Measurements from ENCODE around the gene POTEJ. TPM values are rescaled to one million over a fixed set of nuclear protein-coding genes. Genes with fewer than 3 reads are reported as not detected.
"Not testable (repeated sequence)": the region's sequence is repeated elsewhere in the genome, so short reads cannot be mapped to it uniquely, and the experiment has no call there.

Gene POTEJ
- total RNA-seq, 2 experiments from 2014 or later = not detected

DNA sequence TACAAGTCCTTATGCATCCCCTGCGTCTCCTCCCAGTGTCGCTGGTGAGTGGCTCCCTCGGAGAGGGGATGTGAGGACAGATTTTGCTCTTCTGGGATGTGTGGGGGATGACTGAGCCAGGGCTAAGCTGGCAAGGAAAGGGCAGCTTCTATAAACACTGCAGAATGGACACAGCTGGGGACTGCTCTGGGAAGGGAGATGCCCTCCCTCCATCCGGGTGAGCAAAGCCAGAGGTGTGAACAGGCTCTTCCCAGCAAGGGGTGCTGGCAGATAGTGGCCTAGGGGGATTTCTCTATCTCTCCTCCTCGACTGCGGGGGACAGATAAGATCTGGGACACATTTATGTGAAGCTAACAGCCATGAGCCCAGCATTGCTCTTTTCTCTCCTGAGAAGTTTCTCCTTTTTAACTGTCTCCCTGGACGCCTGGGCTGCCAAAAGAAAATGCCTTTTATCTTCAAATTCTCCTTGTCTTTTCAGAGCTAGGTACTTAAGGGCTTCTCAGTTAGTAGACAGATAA lies 20.3 kb upstream of the POTEJ start:
- H3K36me3 Mint-ChIP-seq (ENCODE audit: low read depth); DNase-seq; H3K4me1 Mint-ChIP-seq (ENCODE audit: low read depth); H3K27ac Mint-ChIP-seq; CTCF ChIA-PET; H3K9me3 Mint-ChIP-seq; H3K4me3 Mint-ChIP-seq; intact Hi-C loops (cut with micrococcal nuclease); H3K27me3 Mint-ChIP-seq (ENCODE audit: low read depth): not testable (repeated sequence)

DNA sequence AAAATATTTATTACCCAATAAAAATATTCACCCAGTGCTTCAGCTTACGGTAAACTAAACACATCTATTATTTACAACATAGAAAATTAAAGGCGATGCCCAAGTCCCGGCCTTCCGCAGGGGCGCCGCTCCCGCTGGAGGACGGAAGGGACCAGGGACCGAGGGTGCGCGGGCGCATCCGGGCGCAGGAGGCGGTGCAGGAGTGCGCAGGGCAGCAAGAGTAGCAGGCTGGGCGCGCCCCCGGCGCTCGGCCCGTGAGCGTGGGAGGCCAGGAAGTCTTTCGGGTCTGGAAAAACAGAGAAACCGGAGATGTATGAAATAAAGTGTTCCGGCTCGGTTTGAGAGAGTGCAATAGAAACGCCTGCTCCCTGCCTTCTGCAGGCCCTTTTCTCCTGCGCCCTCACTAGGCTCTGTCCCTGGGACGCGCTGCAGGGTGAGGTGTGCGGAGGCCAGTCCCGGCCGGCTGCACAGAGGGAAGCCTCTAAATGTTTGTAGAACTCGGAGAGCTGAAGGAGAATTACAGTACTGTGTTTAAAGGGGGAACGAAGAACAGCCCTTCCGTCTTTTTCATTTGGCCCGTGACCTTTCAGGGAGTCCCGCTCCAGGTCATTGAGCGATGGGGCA lies 18.3 kb upstream of the POTEJ start:
- H3K4me3 Mint-ChIP-seq, CTCF ChIA-PET: not testable (repeated sequence)

DNA sequence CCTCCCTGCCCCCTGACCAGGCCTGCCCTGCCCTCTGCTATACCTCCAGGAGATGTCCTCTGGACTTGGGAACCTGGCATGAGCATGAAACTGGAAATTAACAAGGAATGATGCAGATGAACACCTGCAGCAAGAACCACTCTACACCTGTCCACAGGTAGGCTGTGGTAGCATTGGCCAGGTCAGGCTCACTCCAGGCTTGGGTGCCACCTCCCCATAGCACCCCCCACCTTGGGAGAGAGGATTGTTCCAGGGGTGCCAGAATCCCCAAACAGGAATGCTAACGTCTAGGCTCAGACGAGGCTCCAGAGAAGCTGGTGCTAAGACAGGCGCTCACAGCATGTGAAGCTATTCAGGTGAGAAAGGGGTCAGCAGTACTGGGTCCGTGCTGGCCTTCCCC lies 17.2 kb upstream of the POTEJ start:
- CTCF ChIA-PET; H3K9me3 Mint-ChIP-seq; H3K27me3 Mint-ChIP-seq (ENCODE audit: low read depth); DNase-seq; H3K36me3 Mint-ChIP-seq (ENCODE audit: low read depth); H3K4me3 Mint-ChIP-seq; H3K4me1 Mint-ChIP-seq (ENCODE audit: low read depth); H3K27ac Mint-ChIP-seq; intact Hi-C loops (cut with micrococcal nuclease): not testable (repeated sequence)

More for the DNA sequence above, 18.3 kb upstream of the POTEJ start:
- H3K27ac Mint-ChIP-seq; DNase-seq; H3K9me3 Mint-ChIP-seq; H3K4me1 Mint-ChIP-seq (ENCODE audit: low read depth); H3K36me3 Mint-ChIP-seq (ENCODE audit: low read depth); intact Hi-C loops (cut with micrococcal nuclease); H3K27me3 Mint-ChIP-seq (ENCODE audit: low read depth): not testable (repeated sequence)

DNA sequence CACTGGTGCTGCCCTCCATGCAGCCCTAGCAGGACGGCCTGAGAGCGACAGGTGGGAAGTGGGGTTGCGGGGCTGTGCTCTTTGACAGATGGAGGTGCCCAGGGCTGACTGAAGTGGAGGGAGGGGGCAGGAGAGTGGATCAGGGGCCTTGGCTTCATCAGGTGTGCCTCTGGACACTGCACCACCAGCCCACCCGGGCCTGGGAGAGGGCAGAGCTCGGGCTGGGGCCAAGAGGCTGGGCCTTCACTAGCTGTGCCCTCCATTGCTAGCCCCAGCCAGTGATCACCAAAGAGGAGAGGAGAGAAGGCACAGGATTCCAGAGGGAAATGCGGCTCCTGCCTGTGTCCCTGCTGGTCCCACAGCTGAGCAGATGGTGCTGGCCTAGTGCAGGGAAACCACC lies 14.5 kb upstream of the POTEJ start:
- H3K36me3 Mint-ChIP-seq (ENCODE audit: low read depth); CTCF ChIA-PET; H3K4me1 Mint-ChIP-seq (ENCODE audit: low read depth); H3K27me3 Mint-ChIP-seq (ENCODE audit: low read depth); H3K4me3 Mint-ChIP-seq; DNase-seq; H3K9me3 Mint-ChIP-seq; intact Hi-C loops (cut with micrococcal nuclease); H3K27ac Mint-ChIP-seq: not testable (repeated sequence)

DNA sequence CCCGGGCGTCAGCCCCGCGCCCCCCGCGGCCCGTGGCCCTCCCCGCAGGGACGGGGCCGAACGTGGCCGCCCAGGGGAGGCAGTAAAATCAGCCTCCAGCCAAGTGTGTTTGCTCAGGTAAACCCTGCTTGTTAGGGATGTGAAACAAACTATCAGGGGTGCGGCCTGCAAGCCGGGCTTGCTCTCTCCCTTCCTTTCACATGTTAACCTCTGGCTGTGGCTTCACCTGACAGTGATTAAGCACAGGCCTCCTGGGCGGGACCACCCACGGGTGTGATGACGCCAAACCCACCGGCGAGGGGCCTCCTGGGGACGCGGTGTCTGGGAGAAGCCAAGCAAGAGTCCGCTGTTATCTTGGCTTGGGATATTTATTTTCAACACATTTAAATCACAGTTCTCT lies 13.2 kb upstream of the POTEJ start:
- H3K4me3 Mint-ChIP-seq; CTCF ChIA-PET; H3K36me3 Mint-ChIP-seq (ENCODE audit: low read depth); intact Hi-C loops (cut with micrococcal nuclease); H3K27me3 Mint-ChIP-seq (ENCODE audit: low read depth); H3K4me1 Mint-ChIP-seq (ENCODE audit: low read depth); H3K27ac Mint-ChIP-seq; DNase-seq; H3K9me3 Mint-ChIP-seq: not testable (repeated sequence)

DNA sequence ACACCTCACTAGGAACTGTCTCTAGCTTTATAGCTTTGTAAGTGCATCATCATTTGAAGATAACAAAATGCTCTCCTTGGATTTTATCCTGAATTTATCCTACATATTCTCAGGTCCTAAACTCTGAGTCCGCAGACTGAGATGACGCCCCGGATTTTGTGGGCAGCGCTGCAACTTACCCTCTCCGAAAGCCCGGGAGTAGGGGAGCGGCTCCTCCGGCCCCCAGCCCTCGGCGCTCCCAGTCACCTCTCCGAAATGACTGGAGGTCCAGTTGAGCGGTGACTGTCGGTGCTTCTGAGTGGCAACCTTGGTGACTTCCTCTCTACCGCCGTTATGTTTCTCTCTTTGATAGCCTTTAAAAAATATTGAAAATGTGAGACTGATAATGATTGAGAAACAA lies 12.8 kb upstream of the POTEJ start:
- H3K27ac Mint-ChIP-seq; DNase-seq; H3K36me3 Mint-ChIP-seq (ENCODE audit: low read depth); CTCF ChIA-PET; H3K27me3 Mint-ChIP-seq (ENCODE audit: low read depth); H3K9me3 Mint-ChIP-seq; intact Hi-C loops (cut with micrococcal nuclease); H3K4me1 Mint-ChIP-seq (ENCODE audit: low read depth); H3K4me3 Mint-ChIP-seq: not testable (repeated sequence)

DNA sequence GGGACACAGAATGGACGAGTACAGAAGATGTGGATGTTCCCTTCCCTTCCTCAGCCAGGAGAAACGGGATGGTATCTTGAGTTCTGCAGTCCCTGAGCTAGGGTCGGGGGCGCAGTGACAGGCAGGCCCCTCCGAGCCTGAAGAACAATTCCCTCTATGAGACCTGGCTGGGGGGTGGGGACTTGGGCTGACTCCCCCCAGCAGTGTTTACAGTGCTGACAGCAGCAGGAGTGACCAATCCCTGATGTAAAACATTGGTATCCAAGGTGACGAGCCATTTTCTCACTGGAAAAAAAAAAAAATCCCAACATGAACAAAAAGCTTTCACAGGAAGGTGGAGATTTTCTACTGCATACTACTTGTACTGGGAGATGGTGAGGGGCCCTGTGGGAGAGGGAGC lies 11.8 kb upstream of the POTEJ start, which contains the start of gene CFC1:
Gene CFC1 (minus strand): TSS at position 183 of the 400 bp plus-strand sequence. CDS start 288 bp downstream, outside the sequence.
- CTCF ChIA-PET; H3K9me3 Mint-ChIP-seq; H3K27me3 Mint-ChIP-seq (ENCODE audit: low read depth); DNase-seq; H3K27ac Mint-ChIP-seq; H3K4me1 Mint-ChIP-seq (ENCODE audit: low read depth); H3K36me3 Mint-ChIP-seq (ENCODE audit: low read depth); H3K4me3 Mint-ChIP-seq; intact Hi-C loops (cut with micrococcal nuclease): not testable (repeated sequence)

DNA sequence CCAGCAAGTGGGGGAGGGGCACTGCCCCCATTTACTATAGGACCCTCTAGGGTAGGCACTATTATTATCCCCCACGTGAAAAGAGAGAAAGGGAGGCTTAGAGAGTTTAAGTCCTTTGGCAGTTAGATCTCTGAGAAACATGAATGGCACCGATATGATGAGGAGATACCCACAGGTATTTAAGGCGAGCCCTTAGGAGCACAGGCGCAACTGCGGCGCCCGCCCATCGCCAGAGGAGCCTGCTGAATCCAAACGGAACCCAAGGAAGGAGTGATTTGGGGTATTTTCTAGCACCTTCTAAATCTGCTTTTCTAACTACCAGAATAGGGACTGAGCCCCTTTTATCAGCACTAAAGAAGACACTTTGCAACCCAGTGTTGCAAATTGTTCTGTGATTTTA lies 11.3 kb upstream of the POTEJ start:
- H3K27me3 Mint-ChIP-seq (ENCODE audit: low read depth); H3K9me3 Mint-ChIP-seq; DNase-seq; H3K36me3 Mint-ChIP-seq (ENCODE audit: low read depth); intact Hi-C loops (cut with micrococcal nuclease); CTCF ChIA-PET; H3K4me1 Mint-ChIP-seq (ENCODE audit: low read depth); H3K4me3 Mint-ChIP-seq; H3K27ac Mint-ChIP-seq: not testable (repeated sequence)

DNA sequence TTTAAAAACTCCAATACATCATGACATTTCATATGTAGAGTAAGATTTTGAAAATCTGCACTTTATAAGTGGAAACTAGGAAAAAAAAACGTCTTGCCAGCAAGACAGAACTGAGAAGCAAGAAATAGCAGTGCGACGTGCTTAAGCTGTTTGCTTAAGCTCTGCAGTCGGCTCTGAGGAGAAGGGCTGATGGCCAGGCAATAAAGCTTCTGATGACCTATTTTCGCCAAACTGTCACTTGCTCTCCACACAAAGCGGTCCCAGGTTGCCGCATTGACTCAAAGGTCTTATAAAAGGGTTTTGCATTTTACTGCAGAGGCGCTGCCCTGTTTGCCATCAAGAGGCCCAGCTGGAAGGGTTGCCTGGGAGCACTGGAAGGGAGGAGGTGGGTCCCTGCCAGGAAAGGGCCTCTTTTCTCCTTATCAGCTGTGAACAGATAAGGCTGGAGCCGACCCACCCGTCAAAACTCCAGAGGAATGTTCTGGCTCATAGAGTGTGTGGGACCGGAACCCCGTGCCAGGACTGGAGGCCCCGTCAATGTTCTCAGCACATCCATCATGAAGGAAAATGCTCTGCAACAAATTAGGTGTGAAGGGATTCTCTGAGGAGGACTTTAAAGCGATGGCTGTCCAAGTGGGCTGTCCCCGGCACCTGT lies 9.5 kb upstream of the POTEJ start:
- H3K4me1 Mint-ChIP-seq (ENCODE audit: low read depth); DNase-seq; CTCF ChIA-PET; H3K9me3 Mint-ChIP-seq; H3K27me3 Mint-ChIP-seq (ENCODE audit: low read depth); H3K4me3 Mint-ChIP-seq; intact Hi-C loops (cut with micrococcal nuclease); H3K36me3 Mint-ChIP-seq (ENCODE audit: low read depth); H3K27ac Mint-ChIP-seq: not testable (repeated sequence)

DNA sequence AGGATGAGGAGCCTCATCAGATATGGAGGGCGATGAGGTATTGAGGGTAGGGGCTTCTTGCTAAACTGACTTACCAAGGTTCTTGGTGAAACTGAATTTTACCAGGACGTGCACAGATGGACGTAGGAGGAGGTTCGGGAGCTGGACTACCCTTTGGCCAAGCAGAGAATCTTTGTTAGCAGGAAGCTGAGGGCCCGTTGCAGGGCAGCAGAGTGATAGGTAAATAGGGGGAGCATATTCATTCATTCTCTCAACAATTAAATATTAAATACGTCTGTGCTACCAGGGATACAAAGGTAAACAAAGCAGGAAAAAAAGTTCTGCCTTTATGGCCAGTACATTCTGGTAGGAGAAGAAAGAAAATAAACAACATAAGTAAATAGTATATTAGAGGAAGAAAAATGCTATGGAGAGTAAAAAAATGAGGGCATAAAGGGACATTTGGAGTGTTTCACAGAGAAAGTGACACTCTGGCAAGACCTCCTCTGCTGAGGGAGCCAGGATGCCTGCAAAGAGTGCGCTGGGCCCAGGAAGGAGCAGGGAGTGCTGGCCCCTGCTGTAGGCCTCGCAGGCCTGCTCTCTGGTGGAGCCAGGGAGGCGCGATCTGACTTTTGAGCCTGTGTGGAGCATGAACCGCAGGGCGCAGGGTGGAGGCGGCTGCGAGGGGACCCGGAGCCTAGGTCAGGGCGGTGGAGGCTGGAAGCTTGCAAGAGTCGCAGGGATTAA lies 2.8 kb upstream of the POTEJ start:
- H3K27me3 Mint-ChIP-seq (ENCODE audit: low read depth); intact Hi-C loops (cut with micrococcal nuclease); DNase-seq; H3K36me3 Mint-ChIP-seq (ENCODE audit: low read depth); H3K4me1 Mint-ChIP-seq (ENCODE audit: low read depth); H3K27ac Mint-ChIP-seq; H3K9me3 Mint-ChIP-seq; CTCF ChIA-PET; H3K4me3 Mint-ChIP-seq: not testable (repeated sequence)

DNA sequence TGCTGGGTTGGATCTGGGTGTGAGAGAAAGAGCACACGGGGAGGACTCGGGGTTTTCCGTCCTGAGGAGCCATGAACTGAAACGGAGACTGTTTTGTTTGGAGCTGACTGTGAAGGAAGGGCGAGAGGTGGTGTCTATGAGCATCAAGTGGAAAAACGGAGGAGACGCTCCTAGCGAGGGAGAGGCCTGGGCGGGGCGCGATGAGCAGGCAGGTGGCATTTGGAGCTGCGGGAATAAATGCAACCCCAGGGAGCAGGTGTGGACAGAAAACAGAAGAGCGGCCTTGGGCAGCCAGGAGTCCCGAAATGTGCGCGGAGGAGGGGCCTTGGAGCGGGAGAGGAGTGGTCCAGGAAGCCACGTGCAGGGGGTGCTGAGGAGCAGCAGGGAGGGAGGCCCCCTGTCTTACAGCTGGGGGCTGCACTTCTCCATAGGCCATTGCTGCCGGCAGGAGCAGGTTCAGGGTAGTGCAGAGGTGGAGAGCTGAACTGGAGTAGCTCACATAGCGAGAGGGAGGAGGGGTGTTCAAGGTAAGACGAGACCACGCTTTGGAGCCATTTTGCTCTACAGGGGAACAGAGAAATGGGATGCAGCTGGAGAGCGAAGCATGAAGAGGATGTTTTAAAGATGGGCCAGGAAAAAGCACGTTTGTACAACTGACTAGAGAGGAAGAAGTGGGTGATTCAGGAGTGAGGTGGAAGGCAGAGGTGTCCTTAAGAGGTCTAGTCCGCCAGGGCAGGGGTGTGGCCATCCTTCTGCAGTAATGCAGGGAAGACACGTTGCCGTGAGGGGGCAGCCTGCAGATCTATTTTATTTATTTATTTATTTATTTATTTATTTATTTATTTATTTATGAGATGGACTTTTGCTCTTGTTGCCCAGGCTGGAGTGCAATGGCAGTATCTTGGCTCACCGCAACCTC lies 2.0 kb upstream of the POTEJ start:
- CTCF ChIA-PET; H3K27me3 Mint-ChIP-seq (ENCODE audit: low read depth); H3K4me3 Mint-ChIP-seq; H3K27ac Mint-ChIP-seq; H3K36me3 Mint-ChIP-seq (ENCODE audit: low read depth); intact Hi-C loops (cut with micrococcal nuclease); DNase-seq; H3K9me3 Mint-ChIP-seq; H3K4me1 Mint-ChIP-seq (ENCODE audit: low read depth): not testable (repeated sequence)

DNA sequence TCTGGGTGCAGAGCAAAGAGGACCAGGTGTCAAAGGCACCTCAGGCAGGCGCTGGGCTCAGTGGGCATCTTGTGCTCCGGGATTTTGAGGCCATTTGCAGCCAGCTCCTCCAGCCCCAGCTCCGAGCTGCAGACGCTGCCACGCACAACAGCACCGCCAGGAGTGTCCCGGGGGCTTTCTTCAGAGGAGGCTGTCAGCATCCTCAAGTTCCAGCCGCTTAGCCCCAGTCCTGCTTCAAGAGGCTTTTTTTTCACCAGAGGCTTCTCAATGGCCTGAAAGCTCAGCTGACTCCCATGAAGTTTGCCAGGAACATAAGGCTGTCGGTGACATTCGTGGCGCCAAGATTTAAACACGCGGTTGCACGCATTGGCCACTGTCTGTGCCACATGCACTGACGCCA lies 754 bp upstream of the POTEJ start:
- H3K36me3 Mint-ChIP-seq (ENCODE audit: low read depth); intact Hi-C loops (cut with micrococcal nuclease); H3K27me3 Mint-ChIP-seq (ENCODE audit: low read depth); H3K4me3 Mint-ChIP-seq; H3K9me3 Mint-ChIP-seq; H3K27ac Mint-ChIP-seq; DNase-seq; H3K4me1 Mint-ChIP-seq (ENCODE audit: low read depth); CTCF ChIA-PET: not testable (repeated sequence)

All from activated naive CD4-positive, alpha-beta T cell treated with anti-CD3 and anti-CD28 coated beads for 36 hours (primary cell).